ENCODE measurements around the gene RBPJ.

RBPJ gene

GRCh38 chr4:26463386-26463785 is 142.6 kb downstream of the RBPJ start:
- no peak for DNase-seq

- no peak for DNase-seq
Observed at GRCh38 chr4:26464420-26465095, 143.7 kb downstream of the RBPJ start.

DNA sequence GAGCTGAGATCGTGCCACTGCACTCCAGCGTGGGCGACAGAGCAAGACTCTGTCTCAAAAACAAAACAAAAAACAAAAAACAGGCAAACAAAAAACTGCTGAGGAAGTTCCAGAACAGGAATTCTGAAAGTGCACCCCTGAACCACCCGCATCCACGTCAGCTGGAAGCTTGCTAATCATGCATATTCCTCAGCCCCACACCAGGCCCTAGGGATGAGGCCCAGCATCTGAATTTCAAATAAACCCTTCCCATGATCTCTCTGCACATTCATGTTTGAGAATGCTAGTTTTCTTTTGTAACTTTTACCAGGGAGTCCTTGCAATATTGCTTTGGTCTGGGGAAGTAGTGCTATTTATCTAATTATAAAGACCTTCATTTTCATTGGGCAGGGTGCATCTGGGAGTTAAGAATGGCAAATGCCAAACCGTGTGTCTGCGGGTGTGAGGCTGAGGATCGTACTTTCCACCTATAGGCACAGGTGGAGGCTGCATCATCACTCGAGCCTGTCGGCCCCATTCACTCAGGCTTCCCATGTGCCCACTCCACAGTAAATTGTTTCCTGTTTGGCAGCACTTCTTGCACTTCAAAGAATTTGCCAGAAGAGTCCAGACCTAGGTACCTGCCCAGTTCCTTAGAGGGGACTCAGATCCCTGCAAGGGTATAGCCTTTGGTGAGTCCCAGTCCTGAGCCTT is 145.9 kb downstream of the RBPJ start:
- DNase-seq = no peak

GRCh38 chr4:26467724-26468123 is 146.9 kb downstream of the RBPJ start:
- DNase-seq = no peak

GRCh38 chr4:26468283-26468949 is 147.6 kb downstream of the RBPJ start:
- DNase-seq = no peak

DNA sequence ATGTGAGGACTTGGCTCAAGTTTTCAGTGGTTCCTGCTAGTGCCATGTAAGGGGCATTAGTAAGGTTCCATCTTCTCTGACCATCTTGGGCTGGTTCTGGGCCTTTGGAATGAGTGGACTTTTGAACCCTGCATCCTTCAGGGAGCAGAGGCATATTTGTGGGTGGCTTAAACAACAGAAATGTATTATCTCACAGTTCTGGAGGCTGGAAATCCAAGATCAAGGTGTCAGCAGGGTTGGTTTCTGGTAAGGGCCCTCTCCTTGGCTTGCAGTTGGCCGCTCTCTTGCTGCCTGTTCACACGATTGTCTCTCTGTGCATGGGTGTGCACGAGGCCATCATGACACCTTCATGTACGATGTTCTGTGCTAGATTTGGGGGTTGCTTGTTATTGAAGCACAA is 148.2 kb downstream of the RBPJ start:
- no peak for DNase-seq

GRCh38 chr4:26471890-26472289 is 151.1 kb downstream of the RBPJ start:
- DNase-seq = no peak

DNA sequence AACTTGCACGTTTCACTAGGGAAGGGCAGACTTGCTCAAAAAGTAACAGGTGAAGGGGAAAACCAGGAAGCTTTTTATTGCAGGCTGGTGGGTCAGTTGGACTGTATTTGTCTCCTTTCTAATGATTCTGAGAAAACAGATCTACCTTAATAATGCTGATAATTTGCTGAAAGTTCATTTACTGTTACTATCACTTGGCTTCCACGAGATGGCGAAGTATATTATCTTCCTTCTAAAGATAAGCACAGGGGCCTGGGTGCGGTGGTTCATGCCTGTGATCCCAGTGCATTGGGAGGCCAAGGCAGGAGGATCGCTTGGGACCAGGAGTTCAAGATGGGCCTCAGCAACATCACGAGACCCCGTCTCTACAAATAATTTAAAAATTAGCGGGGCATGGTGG is 153.1 kb downstream of the RBPJ start:
- DNase-seq = no peak

GRCh38 chr4:26474551-26474950 is 153.7 kb downstream of the RBPJ start:
- DNase-seq = no peak

- DNase-seq = no peak
Observed at GRCh38 chr4:26475716-26476115, 154.9 kb downstream of the RBPJ start.

GRCh38 chr4:26476545-26476944 is 155.7 kb downstream of the RBPJ start:
- DNase-seq = no peak

GRCh38 chr4:26478330-26478729 is 157.5 kb downstream of the RBPJ start:
- DNase-seq = no peak

DNA sequence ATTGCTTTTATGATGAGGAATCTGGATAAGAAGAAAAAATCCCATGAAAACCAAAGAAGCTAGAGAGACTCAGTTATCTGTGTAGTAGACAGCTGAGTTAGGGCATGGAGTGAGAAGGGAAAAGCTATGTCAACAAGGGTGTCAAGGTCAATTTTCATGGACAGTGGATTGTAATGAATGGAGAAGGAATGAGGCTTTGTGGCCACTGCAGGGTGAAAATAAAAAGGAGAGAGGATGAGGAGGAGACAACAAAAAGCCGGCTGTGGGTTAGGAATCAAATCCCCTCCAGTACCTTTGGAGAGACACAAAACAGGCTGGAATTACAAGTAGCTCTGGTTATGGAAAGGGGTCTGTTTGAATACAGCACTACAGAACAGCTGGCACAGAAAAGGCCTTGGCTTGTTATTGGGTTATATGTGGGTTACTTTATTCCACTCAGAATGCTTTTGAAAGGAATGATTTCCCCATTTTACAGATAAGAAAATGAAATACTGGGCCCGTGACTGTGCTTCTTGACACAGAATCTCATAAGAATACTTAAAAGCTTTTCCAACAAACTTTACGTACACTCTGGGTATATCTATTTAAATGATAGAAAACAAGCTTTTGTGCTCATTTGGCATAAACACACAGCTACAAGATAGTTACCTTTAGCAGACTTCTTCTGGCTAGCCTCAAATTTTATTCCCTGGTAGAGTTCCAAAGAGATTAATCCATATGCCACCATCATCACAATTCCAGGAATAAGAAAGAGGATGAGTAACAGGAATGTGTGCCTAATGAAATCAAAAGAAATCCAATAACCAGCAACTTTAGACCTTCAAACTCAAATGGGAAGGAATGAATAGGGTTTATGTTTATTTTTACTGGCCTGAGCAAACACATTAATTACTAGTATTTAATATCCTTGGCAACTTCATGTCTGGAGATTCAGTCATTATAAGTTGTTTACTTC is 162.0 kb downstream of the RBPJ start:
- no peak for DNase-seq

DNA sequence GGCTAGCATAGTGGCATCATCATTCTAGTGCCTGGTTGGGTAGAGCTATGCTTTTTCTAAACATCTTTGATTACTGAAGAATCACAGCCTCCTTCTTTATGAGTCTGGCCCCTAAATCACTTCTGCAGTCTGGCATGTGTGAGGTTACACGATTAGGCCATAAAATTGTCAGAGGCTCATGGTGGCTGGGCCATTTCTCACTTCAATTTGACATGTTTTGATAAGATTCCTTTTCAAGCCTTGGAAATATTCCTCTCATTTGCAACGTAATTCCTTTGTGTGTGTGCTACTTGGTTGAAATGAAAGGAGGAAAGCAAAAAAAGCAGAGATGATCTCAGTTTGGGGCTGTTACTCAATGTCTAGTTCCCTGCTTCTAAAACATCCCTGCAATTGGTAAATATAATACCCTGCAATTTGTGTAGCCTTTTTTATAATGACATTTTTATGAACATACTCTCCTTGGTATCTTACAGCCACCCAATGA is 163.3 kb downstream of the RBPJ start:
- no peak for DNase-seq

GRCh38 chr4:26484516-26484915 is 163.7 kb downstream of the RBPJ start:
- DNase-seq = no peak

All from CD4-positive, alpha-beta T cell treated with Interleukin-15 for 1 hour (primary cell).